WERI-Rb-1 (cell line): ENCODE results near the gene WDFY1.

Experiments
- DNase-seq: peaks from one replicate; pipeline ENCODE4 v3.0.0-alpha.2; 2020
- H3K27ac ChIP-seq: fragments of 250-450 bp; sonication (Bioruptor Pico); 2 replicates; pipeline ENCODE4 v1.5.1; 2020; ENCODE audit warnings: mild to moderate bottlenecking, moderate library complexity
- H3K27me3 ChIP-seq: fragments of 250-450 bp; sonication (Bioruptor Pico); 2 replicates; pipeline ENCODE4 v1.5.1; 2021; ENCODE audit warnings: mild to moderate bottlenecking, low read depth, moderate library complexity; ENCODE audit not compliant: insufficient read depth, severe bottlenecking
- H3K36me3 ChIP-seq: fragments of 250-450 bp; sonication (Bioruptor Pico); 2 replicates; pipeline ENCODE4 v1.5.1; 2020; ENCODE audit warnings: mild to moderate bottlenecking, moderate library complexity
- H3K4me3 ChIP-seq: 2 replicates; pipeline ENCODE4 v1.5.1; 2011; ENCODE audit warnings: low read depth, mild to moderate bottlenecking, control low read depth, low read length
- H3K9me3 ChIP-seq: fragments of 250-450 bp; sonication (Bioruptor Pico); 2 replicates; pipeline ENCODE4 v1.5.1; 2021; ENCODE audit warnings: mild to moderate bottlenecking, moderate library complexity; ENCODE audit not compliant: severe bottlenecking
- CTCF ChIP-seq: IDR thresholded peaks from 2 replicates; pipeline ENCODE4 v1.5.1; 2011; ENCODE audit warnings: low read depth, mild to moderate bottlenecking, control low read depth, inconsistent platforms, low read length

The WDFY1 gene

GRCh38 chr2:223863491-223863890 is 81.6 kb downstream of the WDFY1 start:
- no peaks in the 10 kb centered on the region for H3K9me3 ChIP-seq
- no peaks in the 10 kb centered on the region for H3K27me3 ChIP-seq
- no peaks in the 10 kb centered on the region for H3K36me3 ChIP-seq
- H3K27ac ChIP-seq: no peak overlapping the region
- DNase-seq: no peak
- H3K4me3 ChIP-seq: no peak overlapping the region
- TF ChIP-seq CTCF: no peak

- H3K27ac ChIP-seq: no peak overlapping the region
- H3K27me3 ChIP-seq: no peaks in the 10 kb centered on the region
- no peaks in the 10 kb centered on the region for H3K9me3 ChIP-seq
- TF ChIP-seq CTCF: no peak
- DNase-seq: no peak
- H3K36me3 ChIP-seq: no peaks in the 10 kb centered on the region
- H3K4me3 ChIP-seq: no peak overlapping the region
Observed at GRCh38 chr2:223860809-223861738, 84.1 kb downstream of the WDFY1 start.

- Histone ChIP-seq H3K9me3 (no peaks in the 10 kb centered on the region), H3K36me3 (no peaks in the 10 kb centered on the region), H3K27me3 (no peaks in the 10 kb centered on the region), H3K4me3 (no peak overlapping the region), H3K27ac (no peak overlapping the region)
- DNase-seq: no peak
- TF ChIP-seq CTCF: no peak
Observed at GRCh38 chr2:223859070-223859469, 86.1 kb downstream of the WDFY1 start.

GRCh38 chr2:223856584-223856983 is 88.6 kb downstream of the WDFY1 start:
- H3K27ac ChIP-seq: no peak overlapping the region
- TF ChIP-seq CTCF: no peak

GRCh38 chr2:223856021-223856420 is 89.1 kb downstream of the WDFY1 start:
- Histone ChIP-seq H3K4me3 (no peak overlapping the region), H3K27ac (no peak overlapping the region), H3K27me3 (no peaks in the 10 kb centered on the region), H3K9me3 (no peaks in the 10 kb centered on the region), H3K36me3 (no peaks in the 10 kb centered on the region)
- no peak for DNase-seq
- no peak for TF ChIP-seq CTCF

More at GRCh38 chr2:223856584-223856983, 88.6 kb downstream of the WDFY1 start:
- no peak overlapping the region for H3K4me3 ChIP-seq
- H3K9me3 ChIP-seq: no peaks in the 10 kb centered on the region
- no peaks in the 10 kb centered on the region for H3K27me3 ChIP-seq
- no peak for DNase-seq
- no peaks in the 10 kb centered on the region for H3K36me3 ChIP-seq
